Measurements from ENCODE around the gene PDE4D.

DNA sequence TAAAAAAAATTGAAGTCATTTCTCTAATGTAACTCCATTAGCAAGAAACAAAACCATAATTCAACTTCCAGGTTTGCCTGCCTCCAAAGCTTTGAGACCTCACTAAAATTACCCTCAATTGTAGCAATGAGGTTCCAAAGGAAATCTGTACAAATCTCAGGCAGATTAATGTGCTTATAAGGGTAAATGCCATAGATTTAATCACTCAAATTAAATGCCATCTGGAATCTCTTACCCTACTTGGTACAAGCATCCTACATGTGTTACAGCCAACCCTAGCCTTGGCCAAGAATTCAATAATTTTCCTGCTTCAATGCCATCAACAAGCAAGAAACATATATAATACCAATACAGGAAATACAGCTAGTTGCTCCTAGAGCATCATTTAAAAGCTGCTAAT lies 857.8 kb downstream of the PDE4D start:
- TF ChIP-seq EZH2 (IDR thresholded peaks at IDR 0.05; ENCODE audit: insufficient read depth, poor library complexity, severe bottlenecking) (no peak), EZH2phosphoT487 (IDR thresholded peaks at IDR 0.05; ENCODE audit: insufficient read depth, low read depth) (no peak)

All from GM23248 (cell line).